Measurements from ENCODE around the gene SPZ1.
A peak's percentile ranks its signal among the peaks of the same experiment; 100 is the strongest.
"Not testable (repeated sequence)": the region's sequence is repeated elsewhere in the genome, so short reads cannot be mapped to it uniquely, and the experiment has no call there.

Gene SPZ1

GRCh38 chr5:80319702-80320101 lies at the start of gene SPZ1:
Gene SPZ1 (plus strand): TSS chr5:80320002. CDS start chr5:80320216, 214 bp downstream.
- DNase-seq: no peak

GRCh38 chr5:80270543-80270942 lies 49.3 kb upstream of the SPZ1 start:
- DNase-seq: not testable (repeated sequence)

GRCh38 chr5:80275347-80275746 lies 44.5 kb upstream of the SPZ1 start:
- peak in 1 of 2 experiments; percentile 16 for DNase-seq

- DNase-seq: no peak
These were observed 43.6 kb upstream of the SPZ1 start for GRCh38 chr5:80276186-80276585.

GRCh38 chr5:80277191-80277590 lies 42.6 kb upstream of the SPZ1 start:
- no peak for DNase-seq

GRCh38 chr5:80282054-80282453 lies 37.7 kb upstream of the SPZ1 start:
- DNase-seq: no peak

GRCh38 chr5:80283360-80283759 lies 36.4 kb upstream of the SPZ1 start:
- DNase-seq: no peak

- DNase-seq: no peak
These were observed 35.1 kb upstream of the SPZ1 start for GRCh38 chr5:80284720-80285119.

GRCh38 chr5:80288177-80288576 lies 31.6 kb upstream of the SPZ1 start:
- no peak for DNase-seq

GRCh38 chr5:80289320-80289719 lies 30.5 kb upstream of the SPZ1 start:
- DNase-seq: no peak

GRCh38 chr5:80291761-80292160 lies 28.0 kb upstream of the SPZ1 start:
- DNase-seq: no peak

GRCh38 chr5:80296121-80296520 lies 23.7 kb upstream of the SPZ1 start:
- no peak for DNase-seq

- no peak for DNase-seq
These were observed 20.2 kb upstream of the SPZ1 start for GRCh38 chr5:80299601-80300000.

- DNase-seq: no peak
These were observed 19.7 kb upstream of the SPZ1 start for GRCh38 chr5:80300125-80300524.

GRCh38 chr5:80300796-80301195 lies 19.0 kb upstream of the SPZ1 start:
- not testable (repeated sequence) for DNase-seq

- not testable (repeated sequence) for DNase-seq
These were observed 18.5 kb upstream of the SPZ1 start for GRCh38 chr5:80301342-80301741.

GRCh38 chr5:80302636-80303035 lies 17.2 kb upstream of the SPZ1 start:
- no peak for DNase-seq

- DNase-seq: no peak
These were observed 11.3 kb upstream of the SPZ1 start for GRCh38 chr5:80308526-80308925.

GRCh38 chr5:80309871-80310665 lies 9.7 kb upstream of the SPZ1 start:
- DNase-seq: no peak

- no peak for DNase-seq
These were observed 4.6 kb upstream of the SPZ1 start for GRCh38 chr5:80315244-80315643.

GRCh38 chr5:80318212-80318611 lies 1.6 kb upstream of the SPZ1 start:
- DNase-seq: no peak

- DNase-seq: no peak
These were observed 5.1 kb downstream of the SPZ1 start for GRCh38 chr5:80324912-80325311.

GRCh38 chr5:80326468-80326867 lies 6.7 kb downstream of the SPZ1 start:
- DNase-seq: no peak

GRCh38 chr5:80337379-80337778 lies 17.6 kb downstream of the SPZ1 start:
- no peak for DNase-seq

- no peak for DNase-seq
These were observed 19.3 kb downstream of the SPZ1 start for GRCh38 chr5:80339116-80339515.
